Astrocyte (in vitro differentiated cells and primary cell): ENCODE results near the gene BLACAT1. TPM values are rescaled to one million over a fixed set of nuclear protein-coding genes. Genes with fewer than 3 reads are reported as not detected.
A peak's percentile ranks its signal among the peaks of the same experiment; 100 is the strongest.
"Not testable (repeated sequence)": the region's sequence is repeated elsewhere in the genome, so short reads cannot be mapped to it uniquely, and the experiment has no call there.

Experiments used
- DNase-seq: peaks from one replicate; pipeline ENCODE4 v3.0.0-alpha.2; 2010; ENCODE audit warnings: low read depth
- FAIRE-seq: peaks from 2 replicates; lab custom pipeline; 2011; peaks lifted over from hg19 to GRCh38; lab: Jason Lieb, UNC
- H2AFZ ChIP-seq: 2 replicates; pipeline ENCODE4 v1.6.0; 2012; ENCODE audit warnings: low read depth, low read length, inconsistent platforms
- H3K27ac ChIP-seq: 2 replicates; pipeline ENCODE4 v1.5.1; 2011; ENCODE audit warnings: low read depth, low read length, inconsistent platforms
- H3K27me3 ChIP-seq: 2 replicates; pipeline ENCODE4 v1.6.0; 2011; ENCODE audit warnings: low read length, inconsistent platforms; ENCODE audit not compliant: insufficient read depth
- H3K36me3 ChIP-seq: 2 replicates; pipeline ENCODE4 v1.5.1; 2011; ENCODE audit warnings: low read length, inconsistent platforms; ENCODE audit not compliant: insufficient read depth
- H3K4me1 ChIP-seq: 2 replicates; pipeline ENCODE4 v1.5.1; 2011; ENCODE audit warnings: low read length, inconsistent platforms; ENCODE audit not compliant: insufficient read depth
- H3K4me2 ChIP-seq: 2 replicates; pipeline ENCODE4 v1.6.0; 2012; ENCODE audit warnings: low read length, inconsistent platforms
- H3K4me3 ChIP-seq: 2 replicates; pipeline ENCODE4 v1.5.1; 2011; ENCODE audit warnings: low read depth, mild to moderate bottlenecking, low read length, inconsistent platforms; ENCODE audit not compliant: insufficient read depth
- H3K79me2 ChIP-seq: 2 replicates; pipeline ENCODE4 v1.6.0; 2012; ENCODE audit warnings: mild to moderate bottlenecking, low read length, inconsistent platforms; ENCODE audit not compliant: insufficient read depth
- H3K9ac ChIP-seq: 2 replicates; pipeline ENCODE4 v1.6.0; 2012; ENCODE audit warnings: mild to moderate bottlenecking, low read length, inconsistent platforms
- H3K9me3 ChIP-seq: 2 replicates; pipeline ENCODE4 v1.5.1; 2012; ENCODE audit warnings: low read depth, mild to moderate bottlenecking, low read length, inconsistent platforms; ENCODE audit not compliant: insufficient read depth
- H4K20me1 ChIP-seq: 2 replicates; pipeline ENCODE4 v1.6.0; 2012; ENCODE audit warnings: low read length, inconsistent platforms; ENCODE audit not compliant: insufficient read depth
- H3K27ac Mint-ChIP-seq: one replicate; pipeline ENCODE4 v1.8.0; 2021; ENCODE audit warnings: mild to moderate bottlenecking, mixed read lengths; ENCODE audit not compliant: unreplicated experiment
- H3K27me3 Mint-ChIP-seq: one replicate; pipeline ENCODE4 v1.8.0; 2021; ENCODE audit warnings: low read depth, mixed read lengths; ENCODE audit not compliant: unreplicated experiment
- H3K36me3 Mint-ChIP-seq: one replicate; pipeline ENCODE4 v1.8.0; 2021; ENCODE audit warnings: low read depth, mixed read lengths; ENCODE audit not compliant: unreplicated experiment
- H3K4me1 Mint-ChIP-seq: one replicate; pipeline ENCODE4 v1.8.0; 2021; ENCODE audit warnings: low read depth, mixed read lengths; ENCODE audit not compliant: unreplicated experiment
- H3K4me3 Mint-ChIP-seq: one replicate; pipeline ENCODE4 v1.8.0; 2021; ENCODE audit warnings: mild to moderate bottlenecking, moderate library complexity, mixed read lengths; ENCODE audit not compliant: unreplicated experiment
- H3K9me3 Mint-ChIP-seq: one replicate; pipeline ENCODE4 v1.8.0; 2021; ENCODE audit warnings: mild to moderate bottlenecking, mixed read lengths; ENCODE audit not compliant: unreplicated experiment
- EZH2 ChIP-seq: IDR thresholded peaks from 2 replicates; pipeline ENCODE4 v1.6.1; 2012; ENCODE audit warnings: mild to moderate bottlenecking, low read length, inconsistent platforms; ENCODE audit not compliant: insufficient read depth
- microRNA-seq: library from miRNA; unstranded; fragments of <30 nt; microRNA quantifications from one replicate; pipeline ENCODE4 v1.2.0, GENCODE V29; 2020
- total RNA-seq: library from RNA; stranded (reverse); gene quantifications from 2 replicates; pipeline ENCODE4 v1.2.1, GENCODE V29; 2021
- TF ChIP-seq, protein P1 (sequence below): IDR thresholded peaks from 2 replicates; pipeline ENCODE4 v1.5.1; 2011; ENCODE audit warnings: low read depth, mild to moderate bottlenecking, inconsistent platforms, low read length, moderate library complexity; ENCODE audit not compliant: insufficient read depth

BLACAT1 gene
- total RNA-seq, 1 donor from 2014 or later: 2.2 TPM

DNA sequence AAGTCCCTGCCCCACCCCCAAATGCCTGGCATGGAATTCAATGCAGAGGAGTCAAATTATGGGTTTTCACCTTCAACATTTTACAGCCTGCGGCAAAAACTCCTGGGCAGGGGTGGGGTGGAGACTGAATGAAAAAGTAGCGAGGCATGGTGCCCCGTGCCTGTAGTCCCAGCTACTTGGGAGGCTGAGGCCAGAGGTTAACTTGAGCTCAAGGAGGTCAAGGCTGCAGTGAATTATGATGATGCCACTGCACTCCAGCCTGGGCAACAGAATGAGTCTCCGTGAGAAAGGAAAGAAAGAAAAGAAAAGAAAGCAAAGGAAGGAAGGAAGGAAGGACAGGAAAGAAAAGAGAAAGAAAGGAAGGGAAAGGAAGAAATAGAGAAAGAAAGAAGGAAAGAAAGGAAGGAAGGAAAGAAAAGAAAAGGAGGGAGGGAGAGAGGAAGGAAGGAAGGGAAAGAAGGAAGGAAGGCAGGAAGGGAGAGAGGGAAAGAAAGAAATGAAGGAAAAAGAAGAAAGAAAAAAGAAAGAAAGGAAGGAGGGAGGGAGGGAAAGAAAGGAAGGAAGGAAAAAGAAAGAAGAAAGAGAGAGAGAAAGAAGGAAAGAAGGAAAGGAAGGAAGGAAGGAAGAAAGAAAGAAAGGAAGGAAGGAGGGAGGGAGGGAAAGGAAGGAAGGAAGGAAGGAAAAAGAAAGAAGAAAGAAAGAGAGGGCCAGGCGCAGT, 45.1 kb downstream of the BLACAT1 start:
- Mint-ChIP-seq H3K36me3 (no peaks in the 10 kb centered on the region), H3K4me1 (no peaks in the 10 kb centered on the region), H3K27me3 (peaks cover 33% of the 10 kb centered on the region), H3K27ac (no peak overlapping the region), H3K9me3 (peaks cover 4% of the 10 kb centered on the region), H3K4me3 (no peak overlapping the region)
- Histone ChIP-seq H3K36me3 (no peaks in the 10 kb centered on the region), H3K9ac (no peak overlapping the region), H3K27me3 (peaks cover 16% of the 10 kb centered on the region), H3K4me2 (no peak overlapping the region), H3K4me3 (no peak overlapping the region), H3K4me1 (no peaks in the 10 kb centered on the region), H3K27ac (no peak overlapping the region), H3K79me2 (no peaks in the 10 kb centered on the region), H3K9me3 (no peaks in the 10 kb centered on the region), H2AFZ (no peak overlapping the region), H4K20me1 (no peaks in the 10 kb centered on the region)
- FAIRE-seq (no peak), DNase-seq (no peak)
- TF ChIP-seq, protein P1, sequence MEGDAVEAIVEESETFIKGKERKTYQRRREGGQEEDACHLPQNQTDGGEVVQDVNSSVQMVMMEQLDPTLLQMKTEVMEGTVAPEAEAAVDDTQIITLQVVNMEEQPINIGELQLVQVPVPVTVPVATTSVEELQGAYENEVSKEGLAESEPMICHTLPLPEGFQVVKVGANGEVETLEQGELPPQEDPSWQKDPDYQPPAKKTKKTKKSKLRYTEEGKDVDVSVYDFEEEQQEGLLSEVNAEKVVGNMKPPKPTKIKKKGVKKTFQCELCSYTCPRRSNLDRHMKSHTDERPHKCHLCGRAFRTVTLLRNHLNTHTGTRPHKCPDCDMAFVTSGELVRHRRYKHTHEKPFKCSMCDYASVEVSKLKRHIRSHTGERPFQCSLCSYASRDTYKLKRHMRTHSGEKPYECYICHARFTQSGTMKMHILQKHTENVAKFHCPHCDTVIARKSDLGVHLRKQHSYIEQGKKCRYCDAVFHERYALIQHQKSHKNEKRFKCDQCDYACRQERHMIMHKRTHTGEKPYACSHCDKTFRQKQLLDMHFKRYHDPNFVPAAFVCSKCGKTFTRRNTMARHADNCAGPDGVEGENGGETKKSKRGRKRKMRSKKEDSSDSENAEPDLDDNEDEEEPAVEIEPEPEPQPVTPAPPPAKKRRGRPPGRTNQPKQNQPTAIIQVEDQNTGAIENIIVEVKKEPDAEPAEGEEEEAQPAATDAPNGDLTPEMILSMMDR: no peak
- no peak for TF ChIP-seq EZH2

DNA sequence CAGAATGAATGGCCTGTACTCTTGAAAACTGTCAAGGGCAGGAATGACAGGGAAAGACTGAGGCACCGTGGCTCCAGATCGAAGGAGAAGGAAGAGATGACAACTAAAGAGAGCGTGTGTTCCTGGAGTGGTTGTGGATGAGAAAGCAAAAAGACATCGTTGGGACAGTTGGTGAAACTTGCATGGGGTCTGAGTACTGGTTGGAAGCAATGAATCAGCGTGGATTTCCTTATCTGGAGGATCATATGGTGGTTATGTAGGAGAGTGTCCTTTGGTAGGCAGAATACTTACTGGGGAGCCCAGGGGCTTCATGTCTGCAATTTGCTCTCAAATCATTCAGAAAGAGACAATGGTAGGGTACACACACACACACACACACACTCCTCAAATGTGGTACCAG, 47.9 kb downstream of the BLACAT1 start:
- Histone ChIP-seq H2AFZ (no peak overlapping the region), H3K4me2 (no peak overlapping the region), H4K20me1 (no peaks in the 10 kb centered on the region), H3K9me3 (no peaks in the 10 kb centered on the region), H3K9ac (no peak overlapping the region), H3K27ac (no peak overlapping the region), H3K79me2 (no peaks in the 10 kb centered on the region), H3K36me3 (no peaks in the 10 kb centered on the region), H3K4me1 (no peaks in the 10 kb centered on the region), H3K27me3 (peaks cover 9% of the 10 kb centered on the region), H3K4me3 (no peak overlapping the region)
- DNase-seq (no peak), FAIRE-seq (no peak)
- Mint-ChIP-seq H3K27me3 (peaks cover 23% of the 10 kb centered on the region), H3K4me1 (no peaks in the 10 kb centered on the region), H3K36me3 (no peaks in the 10 kb centered on the region), H3K4me3 (no peak overlapping the region), H3K27ac (no peak overlapping the region), H3K9me3 (peaks cover 12% of the 10 kb centered on the region)
- TF ChIP-seq, protein P1: no peak
- TF ChIP-seq EZH2: no peak

DNA sequence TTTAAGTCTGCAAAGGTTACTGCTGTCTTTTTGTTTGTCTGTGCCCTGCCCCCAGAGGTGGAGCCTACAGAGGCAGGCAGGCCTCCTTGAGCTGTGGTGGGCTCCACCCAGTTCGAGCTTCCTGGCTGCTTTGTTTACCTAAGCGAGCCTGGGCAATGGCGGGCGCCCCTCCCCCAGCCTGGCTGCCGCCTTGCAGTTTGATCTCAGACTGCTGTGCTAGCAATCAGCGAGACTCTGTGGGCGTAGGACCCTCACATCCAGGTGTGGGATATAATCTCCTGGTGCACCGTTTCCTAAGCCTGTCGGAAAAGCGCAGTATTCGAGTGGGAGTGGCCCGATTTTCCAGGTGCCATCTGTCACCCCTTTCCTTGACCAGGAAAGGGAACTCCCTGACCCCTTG, 49.6 kb downstream of the BLACAT1 start:
- H3K9me3 ChIP-seq, FAIRE-seq, H4K20me1 ChIP-seq, H3K36me3 ChIP-seq, H3K4me2 ChIP-seq, H3K27ac ChIP-seq, H3K4me1 Mint-ChIP-seq, H3K4me3 Mint-ChIP-seq, H3K27ac Mint-ChIP-seq, H3K4me3 ChIP-seq, H3K36me3 Mint-ChIP-seq, H3K79me2 ChIP-seq, H3K27me3 ChIP-seq, DNase-seq, H2AFZ ChIP-seq, H3K4me1 ChIP-seq, H3K9ac ChIP-seq: not testable (repeated sequence)
- H3K9me3 Mint-ChIP-seq: peaks cover 12% of the 10 kb centered on the region
- H3K27me3 Mint-ChIP-seq: peaks cover 12% of the 10 kb centered on the region

Small RNA genes lying within 50 kb of the gene (microRNA-seq; reads per million reads assigned to microRNA genes)
- gene MIR135B: 2,082 reads per million, percentile 87 among the genes with 10 or more reads in this experiment

Other genes with a start within 250 kb of the BLACAT1 start
- 15.2 and 15.4 TPM in 2 replicates for gene DSTYK, start 244.3 kb downstream of the BLACAT1 start, total RNA-seq
- gene TMCC2, start 228.1 kb downstream of the BLACAT1 start, total RNA-seq: 10.6 and 10.8 TPM in 2 replicates
- gene NUAK2, start 134.3 kb downstream of the BLACAT1 start, total RNA-seq: 35.3 and 49.4 TPM in 2 replicates
- 0.39 and 0.50 TPM in 2 replicates for gene KLHDC8A, start 99.1 kb downstream of the BLACAT1 start, total RNA-seq
- 2.5 and 3.1 TPM in 2 replicates for gene LEMD1, start 34.0 kb downstream of the BLACAT1 start, total RNA-seq
- gene CDK18, start 48.6 kb upstream of the BLACAT1 start, total RNA-seq: 15.7 and 17.8 TPM in 2 replicates
- 28.4 and 31.3 TPM in 2 replicates for gene ELK4, start 176.0 kb upstream of the BLACAT1 start, total RNA-seq
- 6.8 and 7.1 TPM in 2 replicates for gene SLC45A3, start 224.5 kb upstream of the BLACAT1 start, total RNA-seq